Duodenal mucosa (tissue), 2 donors: ENCODE results near the gene UNCX.

Experiments used
- H3K27ac ChIP-seq: one replicate; pipeline ENCODE4 v1.7.0; 2013; ENCODE audit warnings: low read depth, low read length
- H3K27me3 ChIP-seq, 2 donors: one replicate each; pipeline ENCODE4 v1.7.0; 2013; ENCODE audit warnings: low read length in 2 of 2, control low read depth in 1 of 2; ENCODE audit not compliant: insufficient read depth in 2 of 2, control insufficient read depth in 1 of 2
- H3K36me3 ChIP-seq, 2 donors: one replicate each; pipeline ENCODE4 v1.7.0; 2013; ENCODE audit warnings: low read length in 2 of 2, control low read depth in 1 of 2; ENCODE audit not compliant: insufficient read depth in 2 of 2, control insufficient read depth in 1 of 2
- H3K4me1 ChIP-seq, 2 donors: one replicate each; pipeline ENCODE4 v1.7.0; 2013; ENCODE audit warnings: low read length in 2 of 2, control low read depth in 1 of 2; ENCODE audit not compliant: insufficient read depth in 2 of 2, control insufficient read depth in 1 of 2
- H3K4me3 ChIP-seq, 2 donors: one replicate each; pipeline ENCODE4 v1.7.0; 2013; ENCODE audit warnings: low read length in 2 of 2, low read depth in 1 of 2
- H3K9ac ChIP-seq, 2 donors: one replicate each; pipeline ENCODE4 v1.7.0; 2013; ENCODE audit warnings: low read length in 2 of 2, low read depth in 1 of 2
- H3K9me3 ChIP-seq, 2 donors: one replicate each; pipeline ENCODE4 v1.7.0; 2013; ENCODE audit warnings: low read length in 2 of 2, control low read depth in 1 of 2; ENCODE audit not compliant: control insufficient read depth in 1 of 2

Gene UNCX

DNA sequence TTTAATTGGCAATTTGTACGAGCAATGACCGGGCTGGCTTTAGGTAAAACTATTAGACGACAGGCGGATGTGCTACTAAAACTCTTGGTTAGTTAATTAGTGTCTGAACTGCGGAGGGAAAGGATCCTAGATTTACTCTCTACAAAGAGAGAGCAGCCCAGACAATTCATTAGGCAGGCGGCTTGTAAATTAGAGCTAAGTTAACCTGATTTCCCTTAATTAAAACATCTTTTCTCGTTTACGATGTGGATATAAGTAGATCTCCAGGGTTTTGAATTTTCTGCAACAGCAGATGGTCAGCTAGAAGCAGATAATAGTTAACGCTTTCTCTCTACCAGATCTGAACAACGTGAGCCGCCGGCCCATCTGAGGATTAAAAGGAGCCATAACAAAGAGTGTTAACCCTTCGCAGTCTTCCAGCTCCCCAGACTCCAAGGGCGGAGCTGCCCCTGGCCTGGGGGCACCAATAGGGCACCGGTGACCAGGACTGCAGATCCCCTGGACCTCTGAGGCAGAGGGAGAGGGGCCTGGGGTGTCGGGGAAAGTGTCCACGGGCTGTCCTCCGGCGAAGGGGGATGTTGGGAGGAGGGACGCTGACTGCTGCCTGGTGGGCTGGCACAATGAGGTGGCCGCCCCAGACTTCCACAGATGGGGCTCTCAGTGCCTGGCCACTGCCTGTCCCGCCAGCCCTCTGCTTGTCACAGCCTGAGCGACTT, 6.3 kb upstream of the UNCX start:
- Histone ChIP-seq H3K9me3 (no peaks in the 10 kb centered on the region), H3K9ac (no peak overlapping the region), H3K4me3 (no peak overlapping the region), H3K36me3 (no peaks in the 10 kb centered on the region), H3K27ac (no peak overlapping the region), H3K4me1 (no peaks in the 10 kb centered on the region), H3K27me3 (peaks cover 71 to 77% of the 10 kb centered on the region in 2 donors)

GRCh38 chr7:1227071-1227804, 5.4 kb upstream of the UNCX start:
- no peak overlapping the region for H3K27ac ChIP-seq
- no peak overlapping the region for H3K4me3 ChIP-seq
- H3K9ac ChIP-seq, result no peak overlapping the region
- no peaks in the 10 kb centered on the region for H3K9me3 ChIP-seq
- H3K36me3 ChIP-seq, result no peaks in the 10 kb centered on the region
- no peaks in the 10 kb centered on the region for H3K4me1 ChIP-seq
- peaks cover 76 to 79% of the 10 kb centered on the region in 2 donors for H3K27me3 ChIP-seq

DNA sequence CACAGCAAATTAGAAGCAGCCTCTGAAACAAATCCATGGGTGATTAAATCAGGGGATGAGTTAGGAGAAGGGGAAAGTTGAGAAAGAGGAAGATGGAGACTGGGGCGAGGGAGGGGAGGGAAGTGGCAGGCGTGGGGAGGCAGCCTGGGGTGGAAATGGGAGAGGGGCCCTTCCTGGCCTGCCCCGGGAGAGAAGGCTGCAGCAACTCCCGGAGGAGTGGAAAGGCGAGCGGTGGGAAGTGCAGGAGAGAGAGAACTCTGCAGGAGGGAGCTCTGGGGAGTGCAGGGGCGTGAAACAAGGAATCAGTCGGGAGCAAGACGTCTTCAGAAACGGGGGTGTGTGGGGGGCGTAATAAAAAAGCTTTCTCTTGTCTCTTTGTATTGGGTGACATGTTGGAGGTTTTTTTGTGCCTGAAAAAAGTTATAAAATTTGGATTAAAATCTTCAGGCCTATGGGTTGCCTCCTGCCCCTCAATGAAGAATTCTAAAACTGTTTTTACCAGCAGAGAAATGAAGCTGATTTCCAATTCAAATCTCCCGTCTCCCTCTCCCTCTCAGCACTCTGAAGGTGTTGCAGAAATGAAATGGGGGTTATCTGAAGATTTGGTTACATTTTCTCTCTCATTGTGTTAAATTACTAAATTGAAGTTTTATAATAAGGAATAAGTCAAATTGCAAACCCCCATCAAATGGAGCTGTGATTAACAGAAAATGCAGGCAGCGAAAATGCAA, 4.7 kb upstream of the UNCX start:
- Histone ChIP-seq H3K27ac (no peak overlapping the region), H3K27me3 (peaks cover 74 to 79% of the 10 kb centered on the region in 2 donors), H3K4me1 (no peaks in the 10 kb centered on the region), H3K4me3 (no peak overlapping the region), H3K9ac (no peak overlapping the region), H3K36me3 (no peaks in the 10 kb centered on the region), H3K9me3 (no peaks in the 10 kb centered on the region)

DNA sequence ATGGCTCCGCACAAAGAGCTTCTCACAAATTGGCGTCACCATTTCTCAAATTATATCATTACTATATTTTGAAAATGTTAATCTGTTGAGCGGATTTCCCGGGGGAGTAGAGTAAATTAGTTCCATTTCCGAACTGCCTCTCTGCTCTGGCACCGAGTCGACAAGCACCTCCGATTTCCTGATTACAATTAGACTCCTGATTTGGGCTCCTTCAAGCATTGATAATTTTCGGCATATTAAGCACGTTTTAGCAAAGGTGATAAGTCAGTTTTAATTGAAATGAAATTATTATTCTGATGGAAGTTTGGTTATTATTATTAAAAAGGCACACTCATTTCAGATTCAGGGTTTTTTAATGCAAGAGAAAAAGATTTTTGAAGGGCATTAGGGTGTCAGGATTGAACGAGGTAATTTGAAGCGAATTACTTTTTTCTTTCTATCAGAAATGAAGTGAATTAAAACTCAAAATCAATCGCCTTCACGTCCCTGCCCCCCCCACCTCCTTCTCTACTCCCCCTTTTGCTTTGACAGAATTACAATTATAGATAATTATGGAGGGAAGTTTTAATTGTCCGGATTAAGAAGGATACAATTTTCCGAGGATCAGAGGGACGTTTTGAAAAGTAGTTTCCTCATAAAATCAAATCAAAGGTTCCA, 4.0 kb upstream of the UNCX start:
- H3K9me3 ChIP-seq, result no peaks in the 10 kb centered on the region
- no peak overlapping the region for H3K4me3 ChIP-seq
- no peaks in the 10 kb centered on the region for H3K36me3 ChIP-seq
- no peak overlapping the region for H3K27ac ChIP-seq
- H3K9ac ChIP-seq, result no peak overlapping the region
- H3K4me1 ChIP-seq, result no peaks in the 10 kb centered on the region
- H3K27me3 ChIP-seq, result peaks cover 67 to 75% of the 10 kb centered on the region in 2 donors

- Histone ChIP-seq H3K4me3 (no peak overlapping the region), H3K9me3 (no peaks in the 10 kb centered on the region), H3K27me3 (peaks cover 64 to 75% of the 10 kb centered on the region in 2 donors), H3K36me3 (no peaks in the 10 kb centered on the region), H3K4me1 (no peaks in the 10 kb centered on the region), H3K27ac (no peak overlapping the region), H3K9ac (no peak overlapping the region)
These were observed 3.3 kb upstream of the UNCX start for GRCh38 chr7:1229202-1229947.

DNA sequence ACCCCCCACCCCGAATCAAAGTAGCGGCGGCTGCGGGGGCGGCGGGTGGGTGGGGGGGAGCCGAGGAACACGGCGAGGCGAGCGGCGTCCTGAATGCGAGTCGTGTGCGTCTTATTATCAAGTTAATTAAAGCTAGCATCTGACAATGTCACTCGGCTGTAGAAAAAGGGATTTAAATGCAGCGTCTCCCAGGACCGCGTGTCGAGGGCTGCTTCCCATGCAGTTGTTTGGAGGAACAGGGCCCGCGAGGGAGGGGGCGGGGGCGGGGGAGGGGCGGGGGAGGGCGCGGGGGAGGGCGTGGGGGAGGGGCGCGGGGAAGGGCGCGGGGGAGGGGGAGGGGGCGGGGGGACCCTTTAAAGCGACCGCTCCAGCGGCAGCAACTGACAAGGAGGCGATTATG, 2.7 kb upstream of the UNCX start:
- Histone ChIP-seq H3K9me3 (no peaks in the 10 kb centered on the region), H3K4me3 (no peak overlapping the region), H3K4me1 (no peaks in the 10 kb centered on the region), H3K9ac (no peak overlapping the region), H3K27ac (no peak overlapping the region), H3K27me3 (peaks cover 68 to 80% of the 10 kb centered on the region in 2 donors), H3K36me3 (no peaks in the 10 kb centered on the region)

DNA sequence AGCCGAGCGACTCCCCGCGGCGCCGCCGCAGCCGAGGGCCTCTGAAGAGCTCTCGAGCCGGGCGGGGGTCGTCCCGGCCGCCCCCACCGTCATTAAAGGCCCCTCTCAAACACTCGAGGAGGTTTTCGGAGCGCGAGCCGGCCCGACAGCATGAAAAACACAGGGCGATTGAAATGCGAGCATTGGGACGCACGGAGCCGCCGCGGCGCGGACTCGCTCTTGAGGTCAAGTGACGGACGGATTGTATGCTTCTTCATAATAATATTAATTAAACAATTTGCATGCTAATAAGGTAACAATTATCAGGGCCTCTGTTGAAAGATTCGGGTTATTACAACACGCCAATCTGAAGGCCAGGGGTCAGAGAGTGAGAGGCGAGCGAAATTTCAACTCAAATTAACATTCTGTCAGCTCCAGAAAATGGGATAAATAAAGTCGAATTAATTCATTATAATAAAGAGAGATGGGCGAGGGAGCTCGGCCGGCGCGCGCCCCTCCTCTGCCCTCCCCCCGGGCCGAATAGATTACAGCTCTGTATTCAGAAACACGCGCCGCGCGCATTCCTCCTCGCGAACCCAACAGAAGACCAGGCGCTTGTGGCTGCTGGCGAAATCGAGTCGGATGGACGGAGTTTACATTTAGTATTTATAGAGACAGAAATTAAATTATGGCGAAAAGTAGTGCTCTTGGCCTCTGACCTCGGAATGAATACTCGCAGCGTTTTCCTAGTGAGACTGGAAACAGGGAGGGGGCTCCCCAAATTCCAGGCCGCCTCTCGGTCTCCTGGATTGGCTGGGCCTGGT, 2.1 kb upstream of the UNCX start:
- H3K27ac ChIP-seq, result no peak overlapping the region
- no peak overlapping the region for H3K4me3 ChIP-seq
- H3K9me3 ChIP-seq, result no peaks in the 10 kb centered on the region
- no peaks in the 10 kb centered on the region for H3K36me3 ChIP-seq
- H3K9ac ChIP-seq, result no peak overlapping the region
- H3K27me3 ChIP-seq, result peaks cover 70 to 82% of the 10 kb centered on the region in 2 donors
- no peaks in the 10 kb centered on the region for H3K4me1 ChIP-seq

GRCh38 chr7:1231214-1232102, 1.2 kb upstream of the UNCX start:
- H3K27me3 ChIP-seq, result peaks cover 64 to 73% of the 10 kb centered on the region in 2 donors
- H3K27ac ChIP-seq, result no peak overlapping the region
- no peak overlapping the region for H3K4me3 ChIP-seq
- no peaks in the 10 kb centered on the region for H3K36me3 ChIP-seq
- H3K9ac ChIP-seq, result no peak overlapping the region
- no peaks in the 10 kb centered on the region for H3K9me3 ChIP-seq
- H3K4me1 ChIP-seq, result no peaks in the 10 kb centered on the region
